Duodenal mucosa (tissue), 2 donors: Measurements from ENCODE around the gene RBPMS2.

Experiments
- H3K27ac ChIP-seq: one replicate; pipeline ENCODE4 v1.7.0; 2013; ENCODE audit warnings: low read depth, low read length
- H3K27me3 ChIP-seq, 2 donors: one replicate each; pipeline ENCODE4 v1.7.0; 2013; ENCODE audit warnings: low read length in 2 of 2, control low read depth in 1 of 2; ENCODE audit not compliant: insufficient read depth in 2 of 2, control insufficient read depth in 1 of 2
- H3K36me3 ChIP-seq, 2 donors: one replicate each; pipeline ENCODE4 v1.7.0; 2013; ENCODE audit warnings: low read length in 2 of 2, control low read depth in 1 of 2; ENCODE audit not compliant: insufficient read depth in 2 of 2, control insufficient read depth in 1 of 2
- H3K4me1 ChIP-seq, 2 donors: one replicate each; pipeline ENCODE4 v1.7.0; 2013; ENCODE audit warnings: low read length in 2 of 2, control low read depth in 1 of 2; ENCODE audit not compliant: insufficient read depth in 2 of 2, control insufficient read depth in 1 of 2
- H3K4me3 ChIP-seq, 2 donors: one replicate each; pipeline ENCODE4 v1.7.0; 2013; ENCODE audit warnings: low read length in 2 of 2, low read depth in 1 of 2
- H3K9ac ChIP-seq, 2 donors: one replicate each; pipeline ENCODE4 v1.7.0; 2013; ENCODE audit warnings: low read length in 2 of 2, low read depth in 1 of 2
- H3K9me3 ChIP-seq, 2 donors: one replicate each; pipeline ENCODE4 v1.7.0; 2013; ENCODE audit warnings: low read length in 2 of 2, control low read depth in 1 of 2; ENCODE audit not compliant: control insufficient read depth in 1 of 2

RBPMS2 gene

GRCh38 chr15:64731805-64732151 lies 43.6 kb downstream of the RBPMS2 start:
- H3K4me1 ChIP-seq, result peaks cover 0 to 3% of the 10 kb centered on the region in 2 donors
- no peak overlapping the region for H3K4me3 ChIP-seq
- no peak overlapping the region for H3K9ac ChIP-seq
- no peaks in the 10 kb centered on the region for H3K27me3 ChIP-seq
- no peaks in the 10 kb centered on the region for H3K36me3 ChIP-seq
- no peaks in the 10 kb centered on the region for H3K9me3 ChIP-seq
- H3K27ac ChIP-seq, result no peak overlapping the region

GRCh38 chr15:64731012-64731804 lies 44.2 kb downstream of the RBPMS2 start:
- H3K4me1 ChIP-seq, result peaks cover 0 to 3% of the 10 kb centered on the region in 2 donors
- H3K27me3 ChIP-seq, result no peaks in the 10 kb centered on the region
- no peak overlapping the region for H3K4me3 ChIP-seq
- no peaks in the 10 kb centered on the region for H3K36me3 ChIP-seq
- no peak overlapping the region for H3K9ac ChIP-seq
- H3K27ac ChIP-seq, result no peak overlapping the region
- no peaks in the 10 kb centered on the region for H3K9me3 ChIP-seq

- H3K9me3 ChIP-seq, result no peaks in the 10 kb centered on the region
- no peak overlapping the region for H3K4me3 ChIP-seq
- no peaks in the 10 kb centered on the region for H3K27me3 ChIP-seq
- H3K4me1 ChIP-seq, result peaks cover 0 to 3% of the 10 kb centered on the region in 2 donors
- H3K27ac ChIP-seq, result no peak overlapping the region
- no peak overlapping the region for H3K9ac ChIP-seq
- H3K36me3 ChIP-seq, result no peaks in the 10 kb centered on the region
Measured at GRCh38 chr15:64730151-64730550, 45.2 kb downstream of the RBPMS2 start.

- Histone ChIP-seq H3K36me3 (no peaks in the 10 kb centered on the region), H3K9me3 (no peaks in the 10 kb centered on the region), H3K27ac (no peak overlapping the region), H3K4me3 (no peak overlapping the region), H3K27me3 (no peaks in the 10 kb centered on the region), H3K9ac (no peak overlapping the region), H3K4me1 (no peaks in the 10 kb centered on the region)
Measured at GRCh38 chr15:64720188-64720587, 55.2 kb downstream of the RBPMS2 start.

GRCh38 chr15:64717735-64718495 lies 57.5 kb downstream of the RBPMS2 start:
- H3K36me3 ChIP-seq, result no peaks in the 10 kb centered on the region
- no peaks in the 10 kb centered on the region for H3K9me3 ChIP-seq
- peak overlapping the region; percentile 1 for H3K27ac ChIP-seq
- H3K4me3 ChIP-seq, result no peak overlapping the region
- H3K27me3 ChIP-seq, result no peaks in the 10 kb centered on the region
- no peak overlapping the region for H3K9ac ChIP-seq
- H3K4me1 ChIP-seq, result no peaks in the 10 kb centered on the region

- H3K4me1 ChIP-seq, result no peaks in the 10 kb centered on the region
- H3K27me3 ChIP-seq, result no peaks in the 10 kb centered on the region
- no peak overlapping the region for H3K4me3 ChIP-seq
- H3K36me3 ChIP-seq, result no peaks in the 10 kb centered on the region
- no peak overlapping the region for H3K27ac ChIP-seq
- no peaks in the 10 kb centered on the region for H3K9me3 ChIP-seq
- no peak overlapping the region for H3K9ac ChIP-seq
Measured at GRCh38 chr15:64717130-64717529, 58.3 kb downstream of the RBPMS2 start.

GRCh38 chr15:64716452-64716851 lies 58.9 kb downstream of the RBPMS2 start:
- H3K9ac ChIP-seq, result no peak overlapping the region

DNA sequence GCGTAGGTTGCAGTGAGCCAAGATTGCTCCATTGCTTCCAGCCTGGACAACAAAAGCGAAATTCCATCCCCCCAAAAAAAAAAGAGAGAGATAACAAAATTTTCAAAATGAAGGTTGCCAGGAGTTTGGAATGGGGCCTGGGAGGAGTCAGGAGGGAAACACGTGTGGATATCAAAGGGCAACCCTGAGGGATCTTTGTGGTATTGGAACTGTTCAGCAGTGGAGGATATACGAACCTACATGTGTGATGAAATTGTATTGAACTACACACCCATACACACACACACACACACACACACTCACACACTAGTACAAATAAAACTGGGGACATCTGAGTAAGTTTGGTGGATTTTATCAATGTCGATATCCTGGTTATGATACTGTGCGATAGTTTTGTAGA lies 61.8 kb downstream of the RBPMS2 start:
- H3K4me3 ChIP-seq, result no peak overlapping the region
- H3K9me3 ChIP-seq, result no peaks in the 10 kb centered on the region
- H3K27me3 ChIP-seq, result no peaks in the 10 kb centered on the region
- no peak overlapping the region for H3K9ac ChIP-seq
- no peak overlapping the region for H3K27ac ChIP-seq
- H3K4me1 ChIP-seq, result no peaks in the 10 kb centered on the region
- no peaks in the 10 kb centered on the region for H3K36me3 ChIP-seq

More at GRCh38 chr15:64716452-64716851, 58.9 kb downstream of the RBPMS2 start:
- H3K36me3 ChIP-seq, result no peaks in the 10 kb centered on the region
- H3K27ac ChIP-seq, result no peak overlapping the region
- no peaks in the 10 kb centered on the region for H3K9me3 ChIP-seq
- H3K4me3 ChIP-seq, result no peak overlapping the region
- no peaks in the 10 kb centered on the region for H3K4me1 ChIP-seq
- no peaks in the 10 kb centered on the region for H3K27me3 ChIP-seq

- H3K27ac ChIP-seq, result no peak overlapping the region
- H3K36me3 ChIP-seq, result no peaks in the 10 kb centered on the region
Measured at GRCh38 chr15:64712353-64712752, 63.0 kb downstream of the RBPMS2 start.

GRCh38 chr15:64710676-64711428 lies 64.5 kb downstream of the RBPMS2 start:
- Histone ChIP-seq H3K27ac (no peak overlapping the region), H3K9me3 (no peaks in the 10 kb centered on the region), H3K36me3 (no peaks in the 10 kb centered on the region), H3K4me1 (no peaks in the 10 kb centered on the region), H3K27me3 (no peaks in the 10 kb centered on the region), H3K9ac (no peak overlapping the region), H3K4me3 (no peak overlapping the region)

More at GRCh38 chr15:64712353-64712752, 63.0 kb downstream of the RBPMS2 start:
- H3K9ac ChIP-seq, result no peak overlapping the region
- no peaks in the 10 kb centered on the region for H3K4me1 ChIP-seq
- no peaks in the 10 kb centered on the region for H3K9me3 ChIP-seq
- H3K27me3 ChIP-seq, result no peaks in the 10 kb centered on the region
- H3K4me3 ChIP-seq, result no peak overlapping the region
